Measurements from ENCODE around the gene DDX20. TPM values are rescaled to one million over a fixed set of nuclear protein-coding genes. Genes with fewer than 3 reads are reported as not detected.
"Not testable (repeated sequence)": the region's sequence is repeated elsewhere in the genome, so short reads cannot be mapped to it uniquely, and the experiment has no call there.

DDX20 gene
- total RNA-seq, 2 donors from 2014 or later, result 15.9 to 33.9 TPM

DNA sequence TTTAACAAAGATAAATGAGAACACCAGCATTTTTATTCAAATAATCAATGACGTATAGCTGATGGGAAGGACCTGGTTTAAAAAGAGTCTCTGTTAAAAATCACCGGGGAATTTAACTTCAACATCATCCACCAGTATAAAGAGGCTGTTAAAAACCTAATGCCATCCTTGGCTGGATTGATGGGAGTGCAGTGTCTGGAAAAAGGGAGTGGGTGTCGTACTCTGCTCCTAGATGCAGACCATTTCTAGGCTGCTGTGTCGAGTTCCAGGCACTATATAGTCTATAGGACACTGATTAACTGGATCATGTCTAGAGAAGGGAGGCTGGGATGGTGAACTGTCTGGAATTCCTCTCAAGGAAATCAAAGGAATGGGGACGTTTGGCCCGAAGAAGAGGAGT, 36.1 kb downstream of the DDX20 start:
- intact Hi-C loops (cut with DNase I), result loop anchor here (5.0 kb wide), 1 partner anchor 201 kb away; no protein-coding TSS in a partner anchor
- H3K27me3 ChIP-seq (replicated peaks; ENCODE audit: insufficient read depth), result no peaks in the 10 kb centered on the region
- TF ChIP-seq POLR2AphosphoS5 (IDR thresholded peaks at IDR 0.05), result no peak
- TF ChIP-seq POLR2A (IDR thresholded peaks at IDR 0.05), result no peak
- TF ChIP-seq, protein P1, sequence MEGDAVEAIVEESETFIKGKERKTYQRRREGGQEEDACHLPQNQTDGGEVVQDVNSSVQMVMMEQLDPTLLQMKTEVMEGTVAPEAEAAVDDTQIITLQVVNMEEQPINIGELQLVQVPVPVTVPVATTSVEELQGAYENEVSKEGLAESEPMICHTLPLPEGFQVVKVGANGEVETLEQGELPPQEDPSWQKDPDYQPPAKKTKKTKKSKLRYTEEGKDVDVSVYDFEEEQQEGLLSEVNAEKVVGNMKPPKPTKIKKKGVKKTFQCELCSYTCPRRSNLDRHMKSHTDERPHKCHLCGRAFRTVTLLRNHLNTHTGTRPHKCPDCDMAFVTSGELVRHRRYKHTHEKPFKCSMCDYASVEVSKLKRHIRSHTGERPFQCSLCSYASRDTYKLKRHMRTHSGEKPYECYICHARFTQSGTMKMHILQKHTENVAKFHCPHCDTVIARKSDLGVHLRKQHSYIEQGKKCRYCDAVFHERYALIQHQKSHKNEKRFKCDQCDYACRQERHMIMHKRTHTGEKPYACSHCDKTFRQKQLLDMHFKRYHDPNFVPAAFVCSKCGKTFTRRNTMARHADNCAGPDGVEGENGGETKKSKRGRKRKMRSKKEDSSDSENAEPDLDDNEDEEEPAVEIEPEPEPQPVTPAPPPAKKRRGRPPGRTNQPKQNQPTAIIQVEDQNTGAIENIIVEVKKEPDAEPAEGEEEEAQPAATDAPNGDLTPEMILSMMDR (IDR thresholded peaks at IDR 0.05), result no peak
- H3K4me3 ChIP-seq, result no peak overlapping the region
- no peaks in the 10 kb centered on the region for H3K9me3 ChIP-seq
- DNase-seq (ENCODE audit: low spot score), result no peak
- no peaks in the 10 kb centered on the region for H3K4me1 ChIP-seq (replicated peaks)
- H3K36me3 ChIP-seq, result no peaks in the 10 kb centered on the region
- no peak overlapping the region for H3K27ac ChIP-seq
- 84% methylated on average over 6 of the region's 6 CpGs for WGBS

DNA sequence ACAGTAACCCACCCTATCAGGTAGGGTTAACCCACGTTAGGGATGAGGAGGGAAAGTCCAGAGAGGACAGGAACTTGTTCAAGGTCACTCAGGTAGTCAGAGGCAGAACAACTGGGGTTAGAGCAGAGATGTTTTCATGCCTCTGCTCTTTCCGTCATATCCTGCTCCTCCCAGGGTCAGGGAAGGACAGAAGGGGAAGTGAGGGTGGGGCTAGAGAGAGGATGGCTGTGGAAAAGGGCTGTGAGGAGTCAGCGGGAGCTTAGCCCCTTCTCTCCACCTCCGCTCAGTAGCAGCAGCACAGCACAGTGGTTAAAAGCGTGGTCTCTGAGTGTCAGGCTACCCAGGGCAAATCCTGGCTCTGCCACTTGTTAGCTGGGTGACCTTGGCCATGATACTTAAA, 36.5 kb downstream of the DDX20 start:
- Histone ChIP-seq H3K27ac (no peak overlapping the region), H3K9me3 (no peaks in the 10 kb centered on the region), H3K27me3 (replicated peaks; ENCODE audit: insufficient read depth) (no peaks in the 10 kb centered on the region), H3K36me3 (no peaks in the 10 kb centered on the region), H3K4me1 (replicated peaks) (no peaks in the 10 kb centered on the region), H3K4me3 (no peak overlapping the region)
- intact Hi-C loops (cut with DNase I), result loop anchor here (5.0 kb wide), 1 partner anchor 200 kb away; no protein-coding TSS in a partner anchor
- no peak for DNase-seq (ENCODE audit: low spot score)
- TF ChIP-seq POLR2AphosphoS5 (IDR thresholded peaks at IDR 0.05) (no peak), POLR2A (IDR thresholded peaks at IDR 0.05) (no peak)
- TF ChIP-seq, protein P1 (IDR thresholded peaks at IDR 0.05), result no peak
- 56% methylated on average over 5 of the region's 5 CpGs for WGBS

DNA sequence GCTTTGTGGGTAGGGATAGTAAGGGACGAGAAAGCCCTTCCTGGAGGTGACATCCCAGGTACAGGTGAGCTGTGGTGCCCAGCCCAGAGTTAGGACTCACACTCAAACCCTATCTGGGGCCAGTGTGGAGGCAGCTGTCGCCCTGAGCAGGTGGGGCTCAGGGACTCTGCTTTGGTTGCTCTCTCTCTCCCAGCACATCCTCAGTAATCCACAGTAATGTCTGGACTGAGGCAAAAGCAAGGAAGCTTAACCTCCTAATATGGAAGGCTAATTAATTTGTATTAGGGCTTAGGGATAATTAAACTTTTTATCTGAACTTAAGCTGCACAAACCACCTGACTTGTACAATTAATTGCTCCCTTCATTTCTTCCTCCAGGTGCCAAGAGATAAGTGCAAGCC, 38.2 kb downstream of the DDX20 start:
- H3K27me3 ChIP-seq (replicated peaks; ENCODE audit: insufficient read depth), result no peaks in the 10 kb centered on the region
- DNase-seq (ENCODE audit: low spot score), result no peak
- H3K9me3 ChIP-seq, result no peaks in the 10 kb centered on the region
- no peak for TF ChIP-seq POLR2A (IDR thresholded peaks at IDR 0.05)
- no peak for TF ChIP-seq POLR2AphosphoS5 (IDR thresholded peaks at IDR 0.05)
- TF ChIP-seq, protein P1 (IDR thresholded peaks at IDR 0.05), result no peak
- no peaks in the 10 kb centered on the region for H3K36me3 ChIP-seq
- intact Hi-C loops (cut with DNase I), result loop anchor here (5.0 kb wide), 1 partner anchor 198 kb away; no protein-coding TSS in a partner anchor
- no peaks in the 10 kb centered on the region for H3K4me1 ChIP-seq (replicated peaks)
- H3K4me3 ChIP-seq, result no peak overlapping the region
- WGBS, result 40% methylated on average over 2 of the region's 2 CpGs
- H3K27ac ChIP-seq, result no peak overlapping the region

DNA sequence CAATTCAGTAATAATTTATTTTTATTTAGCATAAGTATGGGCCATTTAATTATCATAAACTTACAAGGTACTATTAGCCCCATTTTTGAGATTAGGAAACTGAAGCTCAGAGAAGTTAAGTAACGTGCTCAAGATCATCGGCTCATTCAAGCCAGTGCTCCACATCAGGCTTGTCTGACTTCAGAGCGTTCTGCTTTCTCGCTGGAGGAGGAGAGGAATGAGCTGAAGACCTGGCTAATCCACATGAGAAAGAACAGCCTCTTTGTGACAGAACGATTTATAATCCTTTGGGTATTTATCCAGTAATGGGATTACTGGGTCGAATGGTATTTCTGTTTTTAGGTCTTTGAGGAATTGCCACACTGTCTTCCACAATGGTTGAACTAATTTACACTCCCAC, 39.7 kb downstream of the DDX20 start:
- WGBS, result 82% methylated on average over 6 of the region's 6 CpGs
- H3K27me3 ChIP-seq (replicated peaks; ENCODE audit: insufficient read depth), result no peaks in the 10 kb centered on the region
- intact Hi-C loops (cut with DNase I), result no loop called here
- no peaks in the 10 kb centered on the region for H3K36me3 ChIP-seq
- TF ChIP-seq, protein P1 (IDR thresholded peaks at IDR 0.05), result no peak
- no peak for TF ChIP-seq POLR2A (IDR thresholded peaks at IDR 0.05)
- H3K4me3 ChIP-seq, result no peak overlapping the region
- DNase-seq (ENCODE audit: low spot score), result no peak
- no peaks in the 10 kb centered on the region for H3K9me3 ChIP-seq
- no peak overlapping the region for H3K27ac ChIP-seq
- H3K4me1 ChIP-seq (replicated peaks), result no peaks in the 10 kb centered on the region

DNA sequence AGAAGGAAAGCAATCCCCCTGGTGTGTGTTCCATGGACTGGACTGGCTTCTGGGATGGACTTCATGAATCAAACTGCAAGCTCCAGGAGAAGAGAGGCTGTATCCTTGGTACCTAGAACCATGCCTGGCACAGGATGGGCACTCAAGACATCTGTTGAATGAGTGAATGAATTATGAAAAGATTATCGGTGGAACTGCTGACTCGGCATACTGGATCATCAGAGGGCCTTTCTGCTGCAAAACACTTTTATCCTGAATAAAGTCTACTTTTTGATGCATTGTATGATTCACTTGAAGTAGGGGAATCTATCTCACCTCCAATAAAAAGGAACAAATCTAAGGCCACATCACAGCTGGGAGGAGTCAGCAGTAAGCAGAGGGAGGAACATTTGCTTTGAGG, 42.9 kb downstream of the DDX20 start:
- no peak for TF ChIP-seq POLR2A (IDR thresholded peaks at IDR 0.05)
- TF ChIP-seq, protein P1 (IDR thresholded peaks at IDR 0.05), result no peak
- TF ChIP-seq POLR2AphosphoS5 (IDR thresholded peaks at IDR 0.05), result no peak
- intact Hi-C loops (cut with DNase I), result no loop called here
- Histone ChIP-seq H3K4me3 (no peak overlapping the region), H3K4me1 (replicated peaks) (no peaks in the 10 kb centered on the region), H3K9me3 (no peaks in the 10 kb centered on the region), H3K27me3 (replicated peaks; ENCODE audit: insufficient read depth) (no peaks in the 10 kb centered on the region), H3K27ac (no peak overlapping the region), H3K36me3 (no peaks in the 10 kb centered on the region)
- DNase-seq (ENCODE audit: low spot score), result no peak
- 100% methylated on average over 2 of the region's 2 CpGs for WGBS

DNA sequence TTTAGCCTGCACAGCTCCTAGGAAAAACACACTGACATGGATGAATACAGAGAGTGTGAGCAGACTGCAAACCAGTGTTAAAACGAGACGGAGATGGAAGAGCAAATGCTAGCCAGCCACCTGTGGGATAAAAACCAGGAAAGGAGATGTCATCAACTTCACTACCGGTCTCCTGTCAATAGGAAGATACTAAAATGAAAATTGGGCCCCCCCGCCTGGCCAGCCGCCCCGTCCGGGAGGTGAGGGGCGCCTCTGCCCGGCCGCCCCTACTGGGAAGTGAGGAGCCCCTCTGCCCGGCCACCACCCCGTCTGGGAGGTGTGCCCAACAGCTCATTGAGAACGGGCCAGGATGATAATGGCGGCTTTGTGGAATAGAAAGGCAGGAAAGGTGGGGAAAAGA, 44.0 kb downstream of the DDX20 start:
- DNase-seq (ENCODE audit: low spot score); H3K27ac ChIP-seq; H3K27me3 ChIP-seq (replicated peaks; ENCODE audit: insufficient read depth); intact Hi-C loops (cut with DNase I); H3K4me3 ChIP-seq; H3K36me3 ChIP-seq; H3K9me3 ChIP-seq; H3K4me1 ChIP-seq (replicated peaks): not testable (repeated sequence)
- WGBS, result 92% methylated on average over 7 of the region's 14 CpGs
